Hematopoietic multipotent progenitor cell treated with erythropoietin and hydrocortisone succinate and interleukin-3 and kit ligand, for 6 days (in vitro differentiated cells): ENCODE results near the gene ZXDC.

Experiments used
- DNase-seq: peaks from one replicate; pipeline ENCODE4 v3.0.0-alpha.2; 2015

The ZXDC gene

DNA sequence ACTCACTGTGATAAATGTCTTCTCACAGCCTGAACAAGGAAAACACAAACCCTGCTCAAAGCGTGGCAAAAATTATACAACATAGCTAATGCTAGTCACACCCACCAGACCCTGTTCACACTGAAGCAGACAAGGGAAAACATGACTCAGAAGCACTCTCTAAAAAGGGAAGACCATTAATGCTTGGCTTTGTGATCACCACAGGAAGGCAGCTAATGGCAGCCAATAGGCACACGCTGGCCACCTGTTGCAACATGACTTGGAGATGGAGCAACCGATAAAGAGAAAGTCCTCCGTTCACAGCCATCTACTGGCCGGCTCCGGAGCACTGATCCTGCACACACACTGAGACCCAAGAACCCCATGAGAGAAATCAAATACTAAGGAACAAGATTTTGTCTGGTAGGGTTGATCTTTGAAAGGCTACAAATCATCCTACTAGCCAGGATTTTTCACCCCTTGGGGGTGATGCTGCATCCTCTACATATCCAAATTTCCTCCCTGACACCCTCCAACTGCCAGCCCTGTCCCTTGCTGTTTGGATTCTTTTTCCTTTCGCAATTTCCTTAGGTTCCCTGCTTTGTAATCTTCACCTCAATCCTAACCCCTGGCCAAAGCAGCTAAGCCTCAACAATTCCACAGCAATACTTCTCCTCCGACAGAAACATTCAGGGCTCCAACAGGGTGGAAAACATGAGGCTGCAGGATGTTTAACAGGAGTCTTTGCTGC, 3.2 kb downstream of the ZXDC start:
- peak; percentile 87 for DNase-seq

DNA sequence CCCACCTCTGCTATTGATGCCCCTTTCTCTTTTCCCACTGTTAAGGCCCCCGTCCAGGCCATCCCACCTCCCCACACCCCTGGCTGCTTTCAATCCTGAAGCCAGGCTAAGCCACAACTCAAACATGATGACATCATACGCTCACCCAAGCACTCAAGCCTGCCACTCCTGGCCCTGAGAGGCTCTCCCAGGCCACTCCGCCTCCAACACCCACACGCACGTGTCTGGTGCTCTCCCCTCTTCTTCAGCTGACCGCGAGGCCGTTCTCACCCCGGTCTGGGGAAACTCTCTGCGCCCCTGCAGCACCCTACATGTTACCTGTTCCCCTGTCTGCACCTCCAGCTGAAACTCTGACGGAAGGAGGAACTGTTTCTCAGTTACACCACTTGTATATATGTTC, 6.2 kb downstream of the ZXDC start:
- DNase-seq, result no peak

DNA sequence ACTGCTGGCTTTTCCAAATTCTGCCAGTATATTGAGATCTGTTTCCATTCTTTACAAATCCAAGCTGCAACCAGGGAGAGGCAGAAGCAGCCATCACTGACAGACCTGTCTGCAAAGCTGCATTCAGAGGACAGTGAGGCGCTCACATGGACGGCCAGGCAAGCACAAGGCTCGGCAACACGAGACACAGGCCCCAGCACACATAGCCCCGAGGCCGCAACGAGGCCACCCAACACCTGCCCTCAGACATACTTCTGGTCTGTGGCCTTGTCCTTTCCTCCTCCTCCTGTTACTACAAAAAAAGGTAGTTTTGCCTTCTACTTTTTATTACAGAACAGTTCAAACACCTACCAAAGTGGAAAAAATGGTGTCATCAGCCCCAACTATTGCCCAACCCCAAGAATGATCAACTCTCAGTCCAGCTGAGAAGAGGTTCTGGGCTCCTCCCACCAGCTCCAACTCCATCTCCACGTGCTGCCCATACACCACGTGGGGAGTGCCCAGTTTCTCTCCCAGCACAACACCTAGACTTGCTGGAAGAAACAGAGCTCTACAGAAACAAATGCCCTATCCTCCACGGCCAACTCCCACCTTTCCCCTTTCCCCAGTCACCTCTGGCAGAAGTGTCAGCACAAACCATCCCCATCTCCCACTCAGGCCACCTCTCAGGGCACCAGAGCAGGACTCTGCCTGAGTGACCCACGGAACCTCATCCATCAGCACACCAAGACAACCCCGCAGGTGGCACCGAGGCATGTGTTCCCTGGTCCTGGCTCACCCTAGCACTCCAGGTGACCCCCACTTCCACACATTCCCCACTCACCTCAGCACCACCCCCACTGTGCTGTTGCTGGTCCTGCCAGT, 7.4 kb downstream of the ZXDC start:
- no peak for DNase-seq

DNA sequence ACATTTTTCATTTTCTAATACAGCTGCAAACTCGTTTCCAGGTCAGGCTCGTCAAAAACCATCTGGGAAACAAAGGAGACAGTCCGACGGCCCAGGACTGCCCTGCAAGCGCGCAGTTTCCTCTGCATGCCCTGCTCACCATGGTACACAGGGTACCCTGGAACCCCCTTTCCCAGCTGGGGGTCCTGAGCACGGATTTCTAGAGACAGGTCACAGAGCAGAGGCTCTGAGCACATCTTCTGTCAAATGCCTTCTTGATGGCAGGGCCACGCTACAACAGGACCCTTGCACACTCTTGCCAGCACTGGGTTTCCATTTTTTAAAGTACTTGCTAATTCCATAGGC, 8.1 kb downstream of the ZXDC start:
- no peak for DNase-seq

DNA sequence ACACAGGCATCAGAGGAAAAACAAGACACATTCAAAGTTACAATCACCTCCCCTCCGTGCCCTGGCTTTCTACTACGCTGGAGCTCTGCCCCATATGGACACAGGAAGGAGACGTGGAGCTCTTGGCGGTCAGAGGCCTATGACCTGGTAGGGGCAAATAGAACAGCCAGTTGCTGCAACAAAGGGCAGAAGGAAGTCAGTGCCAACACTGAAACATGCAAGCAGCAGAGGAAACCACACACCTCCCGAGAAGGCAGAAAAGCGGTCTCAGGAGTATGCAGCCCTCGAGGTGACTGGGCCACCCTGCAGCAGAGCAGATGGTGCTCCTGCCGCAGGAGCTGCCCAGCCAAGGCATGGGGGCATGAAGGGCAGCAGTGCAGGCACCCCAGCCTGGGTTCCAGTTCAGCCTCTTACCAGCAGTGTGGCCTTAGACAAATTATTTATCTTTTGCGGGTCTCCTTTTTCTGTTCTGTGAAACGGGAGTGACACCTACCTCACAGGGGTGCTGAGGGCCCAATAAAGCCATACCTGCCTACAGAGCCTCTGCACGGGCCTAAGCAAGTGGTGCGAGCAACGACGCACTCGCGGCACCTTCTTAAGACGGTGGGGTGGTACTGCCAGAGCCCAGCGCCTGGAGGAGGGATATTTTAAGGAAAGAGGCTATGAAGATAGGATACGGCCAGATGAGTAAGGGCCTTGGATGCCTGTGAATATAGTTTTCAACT, 8.6 kb downstream of the ZXDC start:
- no peak for DNase-seq

DNA sequence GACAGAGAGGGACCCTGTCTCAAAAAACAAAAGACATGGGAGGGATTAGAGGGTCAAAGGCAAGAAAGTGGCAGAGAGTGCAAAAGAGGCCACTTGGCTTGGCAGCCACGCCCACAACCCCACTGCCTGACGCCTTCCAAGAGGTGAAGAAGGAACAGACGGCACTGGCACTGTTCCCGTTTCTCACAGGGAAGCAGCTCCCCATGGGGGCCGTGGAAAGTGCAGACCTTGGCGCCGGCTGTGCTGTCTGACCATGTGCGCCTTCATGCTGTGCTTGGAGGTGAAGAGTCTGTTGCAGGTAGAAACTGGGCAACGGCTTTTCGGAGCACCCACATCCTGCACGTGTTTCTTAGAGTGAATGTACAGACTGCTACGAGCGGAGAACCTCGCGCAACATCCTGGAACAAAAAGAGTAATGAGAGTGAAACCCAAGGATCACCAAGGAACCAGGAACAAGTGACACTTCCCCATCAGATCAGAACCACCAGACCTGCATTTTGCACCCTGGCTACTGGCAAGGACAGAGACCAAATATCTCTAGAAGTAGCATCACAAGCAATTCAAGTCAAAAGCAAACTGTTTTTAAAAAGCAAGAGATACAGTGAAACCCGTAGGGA, 9.7 kb downstream of the ZXDC start:
- no peak for DNase-seq

DNA sequence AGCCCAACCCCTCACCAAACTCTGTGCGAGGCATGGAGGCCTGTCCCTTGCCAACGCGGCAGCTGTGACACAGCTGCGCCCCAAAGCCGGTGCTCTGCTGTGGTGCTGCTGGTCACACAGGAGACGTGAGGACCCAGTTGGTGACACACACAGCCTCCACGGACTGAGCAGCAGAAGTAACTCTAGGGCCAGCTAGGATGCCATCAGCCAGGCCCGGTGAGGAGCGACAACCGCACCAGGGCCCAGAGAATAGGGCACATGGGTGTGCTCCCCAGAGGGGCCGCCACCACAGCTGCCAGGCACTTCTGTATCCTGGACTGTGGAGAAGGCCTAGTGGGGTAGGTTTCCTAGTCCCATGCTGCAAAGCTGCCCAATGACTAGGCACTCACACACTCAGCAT, 10.7 kb downstream of the ZXDC start:
- DNase-seq, result no peak

DNA sequence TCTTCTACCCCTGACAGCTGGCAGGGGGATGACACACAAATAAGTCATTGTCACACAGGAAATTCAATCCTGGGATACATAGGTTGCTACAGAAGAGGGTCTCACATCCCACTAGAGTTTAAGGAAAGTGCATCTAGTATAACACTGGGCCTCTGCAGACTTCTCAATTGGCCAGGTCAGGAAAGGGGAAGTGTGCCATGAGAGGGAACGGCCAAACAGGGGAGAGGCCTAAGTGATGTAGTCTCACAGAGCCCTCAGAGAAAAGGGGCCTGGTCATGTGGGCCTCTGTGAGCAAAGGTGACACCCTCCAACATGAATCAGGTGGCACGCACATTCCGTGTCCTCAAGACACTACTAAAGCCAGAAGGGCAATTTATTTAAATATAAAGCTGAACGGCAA, 11.2 kb downstream of the ZXDC start:
- no peak for DNase-seq

DNA sequence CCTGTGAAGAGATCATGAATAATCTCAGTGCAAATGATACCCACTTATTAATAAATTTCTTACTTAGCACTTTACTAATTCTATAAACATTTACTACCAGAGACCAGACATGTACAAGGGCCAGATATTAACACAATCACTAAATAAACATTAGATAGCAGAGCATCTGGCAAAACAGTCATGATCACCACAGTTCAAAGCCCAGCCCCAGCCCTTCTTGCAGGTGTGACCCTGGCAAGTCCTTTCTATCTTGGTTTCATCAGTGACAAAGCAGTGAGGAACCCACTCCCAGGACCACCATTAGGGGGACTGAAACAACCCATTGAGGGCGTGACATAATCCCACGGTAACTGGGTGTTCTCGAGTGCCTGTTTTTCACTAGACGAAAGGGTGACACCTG, 11.6 kb downstream of the ZXDC start:
- no peak for DNase-seq

DNA sequence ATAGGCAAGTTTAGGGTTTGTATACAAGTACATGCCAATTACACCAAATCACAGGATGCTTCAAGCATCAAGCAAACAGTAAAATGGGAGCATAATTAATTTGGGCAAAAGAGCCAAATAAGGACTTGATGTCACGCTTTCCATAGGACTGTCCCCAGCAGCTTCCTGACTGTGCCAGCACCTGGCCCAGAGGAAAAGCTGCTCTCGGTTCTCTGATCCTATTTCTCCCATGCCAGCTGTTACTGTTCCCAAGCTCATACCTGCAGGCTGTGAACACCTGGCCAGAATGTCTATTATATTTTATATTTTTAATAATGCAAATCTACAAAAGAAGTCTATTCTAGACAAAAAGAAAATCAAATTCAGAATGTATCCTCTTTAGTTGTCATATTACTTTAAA, 12.2 kb downstream of the ZXDC start:
- DNase-seq, result no peak

DNA sequence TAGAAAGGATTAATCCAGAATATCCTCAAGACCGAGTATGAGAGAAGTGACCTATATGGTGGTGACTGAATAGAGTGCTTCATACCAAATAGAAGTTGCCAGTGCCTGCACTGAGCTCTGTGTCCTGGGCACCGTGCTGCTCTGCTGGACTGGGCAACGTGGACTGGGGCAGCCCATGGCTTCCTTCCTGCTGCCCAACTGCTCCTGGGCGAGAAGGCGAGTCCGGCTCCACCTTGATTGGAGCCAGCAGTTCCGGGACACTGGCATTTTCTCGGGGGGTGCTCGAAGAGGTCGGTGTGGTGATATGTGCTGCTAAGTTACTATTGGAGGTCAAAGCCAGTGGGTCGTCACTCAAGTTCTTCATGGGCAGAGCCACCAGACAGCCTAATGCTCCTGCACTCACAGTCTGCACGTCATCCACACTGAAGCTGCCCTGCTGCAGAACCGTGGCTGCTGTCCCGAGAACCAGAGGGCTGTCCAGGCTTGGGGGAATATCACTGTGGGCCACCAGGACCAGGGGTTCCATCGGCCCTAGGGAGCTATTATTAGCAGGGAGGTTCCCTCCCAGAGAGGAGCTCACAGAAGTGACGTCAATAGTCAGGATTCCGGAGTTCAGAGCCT, 14.1 kb downstream of the ZXDC start:
- no peak for DNase-seq

DNA sequence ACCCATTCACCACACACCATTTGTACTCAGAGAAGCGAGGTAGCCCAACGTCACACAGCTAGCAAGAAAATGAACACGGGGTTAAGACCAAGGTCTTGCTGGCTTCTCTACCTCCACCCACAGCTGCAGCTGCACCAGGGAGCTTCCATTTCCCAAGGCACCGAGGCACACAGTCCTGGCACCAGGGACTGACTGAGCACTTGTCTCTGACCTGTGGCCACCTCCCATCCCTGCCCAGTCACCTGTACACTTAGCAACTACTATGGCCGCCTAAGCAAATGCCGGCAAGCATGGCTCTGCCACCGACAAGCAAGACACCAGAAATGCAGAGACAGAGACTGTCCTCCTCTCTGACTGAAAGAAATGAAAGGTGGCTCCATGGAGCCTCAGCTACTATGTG, 15.3 kb downstream of the ZXDC start:
- no peak for DNase-seq

DNA sequence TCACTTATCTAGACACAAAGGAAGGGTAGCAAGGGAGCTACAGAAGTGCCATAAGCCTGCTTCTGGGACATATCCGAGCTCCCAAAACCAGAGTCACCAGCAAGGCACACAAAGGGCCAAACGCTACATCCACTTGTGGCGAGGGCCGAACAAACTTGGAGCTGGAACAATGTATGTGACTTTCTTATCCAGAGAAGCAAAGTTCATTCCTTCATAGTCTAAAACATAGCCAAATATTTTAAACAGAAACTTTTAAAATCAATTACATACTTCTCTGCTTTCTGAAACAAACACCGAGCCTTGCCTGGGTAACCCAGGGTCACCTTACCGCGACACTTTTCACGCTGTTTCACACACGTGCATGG, 15.9 kb downstream of the ZXDC start:
- no peak for DNase-seq

DNA sequence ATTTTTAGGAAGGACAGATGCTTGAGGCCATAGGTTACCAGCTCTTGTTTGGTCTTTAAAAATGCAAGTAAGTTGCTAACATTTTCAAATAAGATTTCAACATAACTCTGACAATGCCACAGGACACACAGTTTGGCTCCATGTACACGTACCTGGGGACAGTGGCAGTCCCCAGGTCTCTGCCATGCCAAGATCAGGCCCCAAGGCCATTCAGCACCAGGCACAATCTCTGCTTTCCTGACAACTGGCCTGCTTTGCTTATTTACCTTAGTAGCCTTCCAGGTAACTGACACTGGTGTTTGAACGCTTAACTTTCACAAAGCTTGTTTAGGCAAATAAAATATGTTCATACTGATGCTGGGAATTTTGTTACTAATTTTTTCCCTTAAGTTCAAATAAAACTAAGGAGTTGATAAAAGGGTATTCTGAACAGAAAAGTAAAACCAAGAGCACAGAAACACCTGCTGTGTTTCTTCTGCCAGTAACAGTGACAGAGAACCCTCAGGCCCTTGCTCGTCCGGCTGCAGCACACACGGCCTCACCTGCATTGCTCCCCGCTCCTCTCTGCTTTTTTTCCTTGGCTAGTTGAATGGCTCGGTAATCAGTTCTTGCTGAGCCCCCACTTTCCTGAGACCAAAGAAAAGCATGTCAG, 16.5 kb downstream of the ZXDC start:
- no peak for DNase-seq

DNA sequence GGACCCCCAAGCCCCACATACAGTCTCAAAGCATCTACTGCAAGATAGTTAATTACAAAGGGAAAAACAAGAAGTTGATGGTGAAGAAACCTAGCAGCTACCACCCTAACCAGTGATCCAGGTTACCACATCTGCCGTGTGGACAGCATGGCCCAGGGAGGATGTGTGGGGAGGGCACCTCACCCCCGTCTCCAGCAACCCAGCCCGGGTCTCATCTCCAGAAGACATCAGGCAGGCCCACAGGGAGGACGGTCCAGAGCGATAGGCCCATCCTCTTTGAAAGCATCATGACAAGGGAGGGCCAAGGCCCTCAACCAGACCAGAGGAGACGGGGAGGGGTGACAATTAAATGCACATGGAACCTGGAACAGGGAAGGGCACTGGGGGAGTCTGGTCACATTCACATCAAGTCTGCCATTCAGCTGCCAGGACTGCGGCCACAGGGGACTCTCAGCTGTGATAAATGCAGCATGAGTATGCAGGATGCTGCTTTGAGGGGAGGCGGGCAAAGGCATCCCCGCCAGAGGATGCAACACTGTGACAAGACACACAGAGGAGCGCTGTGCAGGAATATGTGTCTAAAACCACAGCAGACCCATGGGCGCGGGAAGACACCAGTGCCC, 18.8 kb downstream of the ZXDC start:
- no peak for DNase-seq

DNA sequence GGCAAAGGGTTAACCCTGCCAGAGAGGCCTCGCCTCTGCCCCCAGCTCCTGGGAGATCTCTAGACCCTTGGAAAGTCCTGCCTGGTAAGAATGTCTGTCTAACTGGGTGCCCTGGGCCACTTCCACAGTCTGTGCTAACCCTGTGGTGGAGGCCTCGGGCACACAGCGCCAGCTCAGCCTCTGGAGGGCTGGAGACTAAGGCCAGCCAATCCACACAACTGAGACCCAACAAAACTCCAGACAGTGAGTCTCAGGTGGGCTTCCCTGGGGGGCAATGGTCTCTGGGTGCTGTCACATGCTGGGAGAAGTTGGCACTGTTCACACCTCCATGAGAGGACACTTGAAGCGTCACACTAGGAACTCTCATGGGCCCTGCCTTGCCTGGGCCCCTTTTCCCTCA, 19.5 kb downstream of the ZXDC start:
- DNase-seq, result no peak

DNA sequence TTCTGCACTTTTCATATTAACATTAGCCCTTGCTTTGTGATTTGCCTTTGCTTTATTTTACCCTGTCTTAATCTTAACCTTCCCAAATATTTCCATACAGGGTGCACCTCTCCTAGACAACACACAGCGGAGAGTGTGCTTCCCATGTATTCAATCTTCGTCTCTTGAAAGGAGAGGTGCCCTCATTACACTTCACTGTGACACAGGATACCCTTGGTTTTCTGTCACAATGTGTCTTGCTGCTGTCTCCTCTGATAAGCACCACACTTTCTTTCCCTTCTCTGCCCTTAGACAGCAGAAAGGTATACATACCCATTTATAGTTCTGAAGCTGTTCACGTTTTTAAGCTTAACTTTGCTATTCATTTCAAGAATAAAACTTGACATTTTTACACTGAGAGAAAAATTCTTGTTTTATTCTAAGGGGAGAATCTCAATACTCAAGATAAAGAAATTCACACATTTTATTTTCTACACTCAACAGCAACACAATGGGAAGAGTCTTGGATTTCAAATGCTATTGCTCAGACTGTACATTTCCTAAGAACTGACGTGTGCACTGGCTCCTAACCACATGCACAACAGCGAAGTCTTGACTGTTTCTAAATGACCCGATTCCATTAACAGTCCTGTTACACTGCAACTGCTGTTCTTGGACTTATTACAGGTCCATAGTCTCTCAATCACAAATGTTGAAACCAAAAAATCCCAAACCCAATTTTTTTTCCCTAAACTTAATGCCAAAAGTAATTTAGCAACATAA, 21.1 kb downstream of the ZXDC start:
- no peak for DNase-seq

DNA sequence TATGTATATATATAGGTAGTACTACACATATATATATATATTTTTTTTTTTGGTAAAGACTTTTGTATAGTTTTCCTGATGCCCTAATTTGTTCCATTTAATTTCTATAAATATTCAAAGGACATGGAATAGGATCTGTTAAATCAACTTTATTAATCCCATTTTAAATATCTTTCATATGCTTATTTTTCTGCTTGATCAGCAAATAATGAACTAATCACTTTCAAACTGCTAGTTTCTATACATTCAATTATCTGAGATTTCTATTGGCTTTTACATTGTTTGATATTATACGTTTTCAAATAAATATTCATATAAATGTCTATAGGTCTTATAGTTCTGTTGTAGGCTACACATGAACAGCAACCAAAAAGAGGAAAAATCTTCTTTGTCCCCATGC, 21.7 kb downstream of the ZXDC start:
- no peak for DNase-seq

DNA sequence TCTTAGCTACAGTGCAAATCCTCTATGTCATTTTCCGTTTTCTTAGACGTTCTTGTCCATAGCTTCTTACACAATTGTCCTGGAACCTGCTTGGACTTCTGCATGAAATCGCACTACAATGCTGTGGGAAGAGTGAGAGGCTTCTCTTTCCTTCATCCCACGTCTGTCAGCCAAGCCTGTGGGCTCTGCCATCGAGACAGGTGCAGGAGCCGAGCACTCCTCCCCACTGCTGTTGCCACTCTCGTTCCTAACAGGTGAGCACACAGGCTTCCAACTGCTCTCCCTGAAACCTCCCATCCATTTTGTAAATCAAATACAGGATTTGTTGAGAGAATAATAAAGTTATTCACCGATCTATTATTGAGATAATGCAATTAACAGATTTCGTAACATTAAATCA, 23.5 kb downstream of the ZXDC start:
- DNase-seq, result no peak

DNA sequence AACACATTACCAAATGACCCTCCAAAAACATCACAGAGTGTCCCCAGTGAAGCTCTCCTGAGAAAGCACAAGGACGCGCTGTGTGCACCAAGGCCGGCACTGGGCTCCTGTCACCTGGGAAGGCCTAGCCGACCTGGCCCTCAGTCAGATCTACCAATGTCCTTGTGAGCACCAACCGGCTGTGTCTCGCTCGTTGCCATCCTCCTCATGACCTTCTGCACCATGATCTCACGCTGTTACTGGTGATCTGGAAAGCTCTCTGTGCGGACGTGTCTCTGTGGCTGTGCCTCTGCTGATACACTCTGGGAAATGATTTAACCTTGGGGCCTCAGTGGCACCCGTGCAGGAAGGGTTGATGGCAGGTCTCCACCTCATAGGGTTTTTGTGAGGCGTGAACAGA, 24.2 kb downstream of the ZXDC start:
- DNase-seq, result no peak

DNA sequence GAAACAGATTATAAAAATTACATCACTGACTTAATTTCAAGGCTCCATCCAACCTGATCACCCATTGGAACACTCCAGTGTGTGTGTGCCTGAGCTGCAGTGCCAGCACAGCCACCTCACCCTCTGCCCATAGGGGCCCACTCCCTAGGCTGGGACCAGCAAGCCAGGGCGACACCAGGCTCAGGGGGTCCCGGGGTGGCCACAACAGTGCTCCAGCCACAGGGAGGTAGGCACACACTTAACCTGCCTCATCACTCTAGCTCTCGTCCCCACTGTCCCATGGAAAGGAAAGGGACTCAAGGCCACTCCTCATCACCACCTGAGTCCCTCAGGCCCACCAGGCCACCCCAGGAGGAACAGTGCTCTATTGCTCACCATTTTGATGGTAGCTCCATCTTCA, 24.9 kb downstream of the ZXDC start:
- no peak for DNase-seq
